ENCODE data around the gene HS3ST3A1.
"Not testable (repeated sequence)": the region's sequence is repeated elsewhere in the genome, so short reads cannot be mapped to it uniquely, and the experiment has no call there.

HS3ST3A1 gene

DNA sequence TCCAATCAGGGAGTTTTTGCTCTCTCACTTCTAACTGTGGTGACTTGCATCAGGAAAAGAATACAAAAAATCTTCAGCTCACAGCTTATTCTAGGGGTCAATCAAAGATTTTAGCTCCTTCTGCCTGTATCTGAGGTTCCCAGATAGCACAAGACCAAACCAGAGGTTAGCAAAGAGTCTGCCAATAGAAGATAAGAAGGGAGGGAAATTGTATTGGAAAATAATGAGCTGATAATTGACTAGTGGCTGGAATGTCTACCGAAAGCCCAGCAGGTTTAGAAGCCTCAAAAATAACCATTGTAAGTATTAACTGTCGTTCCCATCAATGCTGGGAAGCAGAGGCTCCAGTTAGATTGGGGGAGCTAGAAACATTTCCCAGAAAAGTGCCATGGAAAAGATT lies 26.3 kb downstream of the HS3ST3A1 start:
- DNase-seq, result no peak

DNA sequence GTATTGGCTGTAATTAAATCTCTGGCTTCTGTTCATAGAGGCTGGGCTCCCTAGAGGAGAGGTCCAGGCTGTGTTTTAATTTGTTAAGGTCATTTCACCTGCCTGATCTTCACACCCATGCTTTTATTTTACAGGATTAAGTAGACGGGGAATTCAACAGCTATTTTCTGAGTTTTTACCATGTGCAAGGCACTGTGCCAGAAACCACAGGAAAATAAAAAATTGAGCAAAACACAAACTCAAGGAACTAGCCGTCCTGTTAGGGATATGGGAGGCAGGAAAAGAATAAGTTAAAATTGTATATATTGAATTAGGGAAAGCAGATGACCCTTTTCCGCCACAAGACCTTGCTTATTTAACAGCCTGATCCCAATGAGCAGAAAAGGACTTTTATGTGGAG lies 29.1 kb downstream of the HS3ST3A1 start:
- DNase-seq, result no peak

- no peak for DNase-seq
Measured at GRCh38 chr17:13569398-13570123, 32.2 kb downstream of the HS3ST3A1 start.

DNA sequence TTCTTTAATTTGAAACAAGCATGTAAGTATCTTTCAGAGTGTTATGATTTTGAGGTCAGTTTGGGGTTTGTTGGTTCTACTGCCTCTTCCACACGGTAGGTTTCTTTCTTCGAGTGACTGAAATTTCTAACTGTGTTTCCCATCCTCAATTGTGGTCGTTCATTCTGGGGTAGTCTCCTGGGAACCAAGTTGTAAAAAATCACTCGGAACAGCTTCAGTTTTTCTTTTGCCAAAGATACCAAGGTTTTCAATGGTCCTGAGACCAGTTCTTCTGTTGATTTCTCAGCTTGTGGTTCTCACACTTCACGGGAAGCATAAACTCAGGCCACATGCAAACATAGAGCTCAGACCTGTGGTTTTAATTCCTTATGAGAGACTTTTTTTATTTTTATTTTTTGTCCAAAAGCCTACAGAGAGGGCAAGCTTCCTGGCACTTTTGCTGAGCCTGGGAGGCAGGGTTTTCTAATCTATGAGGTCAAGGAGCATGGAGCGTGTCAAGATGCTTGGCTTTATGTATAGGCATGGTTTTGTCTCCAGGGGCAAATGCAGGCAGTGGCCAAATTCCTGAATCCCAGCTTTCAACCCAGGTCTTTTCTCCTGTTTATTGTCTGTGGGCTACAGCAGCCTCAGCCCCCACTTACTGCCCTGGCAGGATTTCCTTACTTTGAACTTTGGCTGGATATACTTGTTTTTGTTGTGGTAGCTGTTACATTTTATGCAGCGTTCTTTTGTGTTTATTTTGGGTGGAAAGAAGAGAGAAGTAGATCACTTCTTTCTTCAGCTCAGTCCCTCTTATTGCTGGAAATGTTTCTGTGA lies 32.9 kb downstream of the HS3ST3A1 start:
- DNase-seq, result no peak

DNA sequence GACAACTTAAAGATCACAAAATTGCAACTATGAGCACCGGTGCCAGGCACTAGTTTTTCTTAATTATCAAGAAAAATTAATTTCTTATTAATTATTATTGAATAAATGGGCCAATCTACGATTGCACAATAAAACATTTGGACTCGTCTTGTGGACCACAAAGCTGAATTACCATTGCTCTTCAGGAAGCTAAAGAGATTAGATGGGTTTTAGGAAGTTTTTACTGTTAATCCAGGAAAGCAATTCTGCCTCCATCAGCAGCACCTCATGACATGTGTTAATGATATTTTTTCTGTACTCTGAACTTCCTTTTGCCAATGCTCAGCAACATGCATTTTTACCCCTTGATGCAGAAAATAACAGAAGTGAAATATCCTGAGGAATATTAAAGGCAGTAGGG lies 37.9 kb downstream of the HS3ST3A1 start:
- DNase-seq, result no peak

GRCh38 chr17:13562271-13562800 lies 39.4 kb downstream of the HS3ST3A1 start:
- DNase-seq, result no peak

- DNase-seq, result no peak
Measured at GRCh38 chr17:13561606-13562270, 40.0 kb downstream of the HS3ST3A1 start.

- no peak for DNase-seq
Measured at GRCh38 chr17:13560935-13561334, 40.8 kb downstream of the HS3ST3A1 start.

DNA sequence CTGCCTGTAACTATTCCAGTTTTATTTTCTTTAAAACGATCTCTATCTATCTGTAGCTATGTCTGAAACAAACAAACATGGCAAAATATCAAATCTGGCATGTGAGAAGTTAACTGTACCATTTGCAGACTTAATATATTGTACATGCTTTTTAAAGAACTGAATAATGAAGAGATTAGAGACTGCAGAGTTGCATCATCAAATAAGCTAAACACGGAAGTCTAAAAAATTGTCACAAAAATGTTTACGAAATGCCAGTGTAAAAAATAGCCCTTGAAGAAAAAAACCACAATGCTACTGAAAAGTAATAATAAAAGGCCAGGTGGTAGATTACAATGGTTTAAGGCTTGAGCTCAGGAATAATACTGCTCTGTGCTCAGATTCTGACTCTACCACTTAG lies 43.1 kb downstream of the HS3ST3A1 start:
- DNase-seq, result no peak

DNA sequence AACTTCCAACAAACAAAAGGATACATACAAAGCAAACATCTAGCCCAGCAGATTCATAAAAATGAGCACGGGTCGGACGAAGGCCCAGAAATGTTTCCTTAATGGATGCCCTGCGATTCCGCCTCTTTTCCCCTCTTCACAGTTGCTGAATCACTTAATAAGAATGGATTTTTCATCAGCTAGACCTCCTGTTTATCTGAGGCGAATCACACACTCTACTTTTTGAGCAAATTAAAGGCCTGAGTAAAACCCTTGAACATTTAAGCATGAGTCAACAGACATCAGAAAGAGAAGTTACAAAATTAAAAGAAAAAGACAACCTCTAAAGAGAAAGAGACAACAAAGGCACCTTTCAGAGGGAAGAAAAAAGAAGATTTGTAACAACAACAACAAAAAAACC lies 44.7 kb downstream of the HS3ST3A1 start:
- DNase-seq, result no peak

GRCh38 chr17:13554231-13554630 lies 47.5 kb downstream of the HS3ST3A1 start:
- DNase-seq, result no peak

- no peak for DNase-seq
Measured at GRCh38 chr17:13550291-13550690, 51.4 kb downstream of the HS3ST3A1 start.

DNA sequence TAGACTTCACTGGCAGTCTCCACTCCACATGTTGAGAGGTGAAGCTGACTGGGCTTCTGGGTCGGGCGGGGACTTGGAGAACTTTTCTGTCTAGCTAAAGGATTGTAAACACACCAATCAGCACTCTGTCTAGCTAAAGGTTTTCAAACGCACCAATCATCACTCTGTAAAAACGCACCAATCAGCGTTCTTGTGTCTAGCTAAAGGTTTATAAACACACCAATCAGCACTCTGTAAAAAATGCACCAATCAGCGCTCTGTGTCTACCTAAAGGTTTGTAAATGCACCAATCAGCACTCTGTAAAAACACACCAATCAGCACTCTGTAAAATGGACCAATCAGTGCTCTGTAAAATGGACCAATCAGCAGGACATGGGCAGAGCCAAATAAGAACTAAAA lies 53.2 kb downstream of the HS3ST3A1 start:
- DNase-seq, result not testable (repeated sequence)

DNA sequence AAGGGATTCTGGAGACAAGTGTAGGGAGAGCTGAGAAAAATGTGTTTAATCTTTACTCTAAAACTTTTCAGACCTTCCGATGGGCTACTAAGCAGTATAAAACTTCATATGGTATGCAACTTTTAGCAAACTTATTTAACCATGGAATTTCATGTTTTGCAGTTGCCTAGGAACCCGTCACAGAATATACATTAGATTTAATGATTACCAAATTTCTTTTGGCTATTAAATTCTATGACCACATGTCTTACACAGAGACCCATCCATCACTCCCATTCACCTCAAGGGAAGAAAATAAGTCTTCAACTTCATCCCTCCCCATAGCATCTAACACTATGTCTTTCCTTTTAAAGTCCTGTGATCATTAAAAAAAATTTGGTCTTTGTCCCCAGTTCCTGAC lies 54.9 kb downstream of the HS3ST3A1 start:
- no peak for DNase-seq

GRCh38 chr17:13545941-13546340 lies 55.8 kb downstream of the HS3ST3A1 start:
- DNase-seq, result no peak

GRCh38 chr17:13544765-13545164 lies 57.0 kb downstream of the HS3ST3A1 start:
- DNase-seq, result no peak

DNA sequence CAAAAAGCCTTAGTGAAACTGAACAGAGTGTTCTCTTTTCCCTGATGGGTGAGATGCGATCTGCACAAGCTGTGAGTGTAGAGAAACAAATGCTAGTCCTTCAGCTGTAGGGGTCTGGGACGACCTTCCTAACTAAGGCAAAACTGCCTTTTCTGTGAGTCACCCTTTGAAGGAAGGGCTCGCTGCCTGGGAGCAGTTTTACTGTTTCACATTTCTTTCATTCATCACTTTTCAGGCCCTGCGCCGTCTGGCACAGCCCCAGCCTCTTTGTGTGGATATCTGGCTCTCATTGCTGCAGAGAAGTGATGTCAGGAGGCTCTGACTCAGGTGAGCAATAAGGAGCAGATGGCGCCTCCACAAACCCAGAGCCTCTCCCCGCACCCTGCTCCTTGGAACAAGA lies 57.4 kb downstream of the HS3ST3A1 start:
- DNase-seq, result no peak

DNA sequence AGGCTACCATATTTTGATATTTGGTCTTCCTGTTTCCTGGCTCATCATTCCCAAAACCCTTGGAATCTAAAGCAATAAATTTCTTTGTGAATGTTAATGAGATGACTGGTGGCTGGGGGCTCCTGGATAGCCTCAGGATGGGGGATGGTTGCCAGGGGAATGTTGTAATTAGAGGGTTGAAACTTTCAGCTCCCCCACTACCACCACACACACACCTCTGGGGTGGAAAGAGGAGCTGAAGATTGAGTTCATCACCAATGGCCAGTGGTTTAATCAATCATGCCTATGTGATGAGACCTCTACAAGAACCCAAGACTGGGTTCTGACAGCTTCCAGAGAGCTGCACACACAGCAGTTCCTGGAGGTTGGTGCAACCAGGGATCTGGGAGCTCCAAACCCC lies 59.1 kb downstream of the HS3ST3A1 start:
- DNase-seq, result no peak

- DNase-seq, result no peak
Measured at GRCh38 chr17:13541032-13541480, 60.7 kb downstream of the HS3ST3A1 start.

- no peak for DNase-seq
Measured at GRCh38 chr17:13540546-13540945, 61.2 kb downstream of the HS3ST3A1 start.

- DNase-seq, result no peak
Measured at GRCh38 chr17:13539421-13539820, 62.3 kb downstream of the HS3ST3A1 start.

GRCh38 chr17:13538841-13539411 lies 62.8 kb downstream of the HS3ST3A1 start:
- no peak for DNase-seq
